Measurements from ENCODE around the gene IL12A. TPM values are rescaled to one million over a fixed set of nuclear protein-coding genes. Genes with fewer than 3 reads are reported as not detected.
A peak's percentile ranks its signal among the peaks of the same experiment; 100 is the strongest.

The IL12A gene
- 0.77 TPM for polyA plus RNA-seq (2012; ENCODE audit: insufficient read depth, insufficient read length)

GRCh38 chr3:159988617-159989271 lies at the start of gene IL12A:
IL12A (plus strand) TSS chr3:159988835.
- DNase-seq (ENCODE audit: low read depth, low spot score), result peak; percentile 11
- H3K4me3 ChIP-seq (ENCODE audit: low read length), result peak within 1 kb of the TSS; percentile 34

DNA sequence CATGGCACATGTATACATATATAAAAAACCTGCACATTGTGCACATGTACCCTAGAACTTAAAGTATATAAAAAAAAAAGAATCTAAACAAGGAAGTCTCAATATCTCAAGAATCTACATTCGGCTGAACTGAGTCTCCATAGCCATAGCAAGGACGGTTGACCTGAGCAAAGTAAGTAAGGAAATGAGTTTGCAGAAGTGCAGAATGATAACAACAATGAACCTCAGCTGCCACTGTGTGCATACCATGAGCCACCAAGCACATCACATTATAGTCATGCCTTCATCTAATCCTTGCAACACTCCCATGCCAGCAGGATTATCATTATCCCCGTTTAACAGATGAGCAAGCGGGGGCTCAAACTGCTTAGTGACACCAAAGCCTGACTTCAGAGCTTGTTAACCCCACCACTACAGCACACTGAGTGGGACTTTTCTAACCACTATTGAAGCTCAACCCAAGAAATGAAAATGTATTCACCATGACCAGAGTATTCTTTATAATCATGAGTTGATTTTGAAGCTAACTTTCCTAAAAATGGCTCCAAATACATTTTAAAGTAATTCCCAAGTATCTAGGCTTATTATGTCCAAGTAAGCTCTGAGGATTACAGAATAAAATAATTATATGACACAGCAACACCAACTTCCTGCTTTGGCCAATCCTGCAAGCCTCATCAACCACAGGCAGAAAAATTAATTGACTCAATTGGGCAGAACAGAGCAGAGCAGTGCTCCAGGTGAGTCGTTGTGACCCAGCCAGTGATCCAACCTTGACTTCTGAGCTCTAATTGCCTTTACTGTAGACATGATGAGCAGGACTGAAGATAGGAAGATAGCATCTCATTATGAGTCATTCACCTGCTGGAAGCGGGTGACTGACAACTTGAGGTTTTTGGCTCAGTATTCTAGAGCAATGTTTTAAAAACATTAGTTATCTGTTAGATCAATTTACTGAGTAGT lies 47.3 kb upstream of the IL12A start:
- no peak for DNase-seq (ENCODE audit: low read depth, low spot score)
- H3K4me3 ChIP-seq (ENCODE audit: low read length), result no peak overlapping the region

GRCh38 chr3:159944781-159945180 lies 43.9 kb upstream of the IL12A start:
- DNase-seq (ENCODE audit: low read depth, low spot score), result no peak
- H3K4me3 ChIP-seq (ENCODE audit: low read length), result no peak overlapping the region

DNA sequence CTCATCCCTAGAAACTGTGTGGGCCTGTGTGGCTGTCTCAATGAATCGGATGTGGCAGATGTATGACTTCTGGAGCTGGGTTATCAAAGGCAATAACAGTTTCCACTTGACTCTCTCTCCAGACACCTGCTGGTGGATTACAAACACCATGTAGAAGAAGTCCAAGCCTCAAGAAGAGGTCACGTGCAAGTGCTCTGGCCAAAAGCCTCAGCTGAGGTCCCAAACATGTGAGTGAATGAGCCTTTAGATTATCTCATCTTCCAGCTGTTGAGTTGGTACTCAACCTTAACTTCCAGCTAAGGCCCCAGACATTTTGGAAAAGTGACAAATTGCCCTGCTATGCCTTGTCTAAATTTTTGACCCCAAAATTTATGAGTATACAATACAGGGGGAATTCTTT lies 42.7 kb upstream of the IL12A start:
- H3K4me3 ChIP-seq (ENCODE audit: low read length), result no peak overlapping the region
- DNase-seq (ENCODE audit: low read depth, low spot score), result no peak

GRCh38 chr3:159947220-159947619 lies 41.4 kb upstream of the IL12A start:
- no peak for DNase-seq (ENCODE audit: low read depth, low spot score)
- no peak overlapping the region for H3K4me3 ChIP-seq (ENCODE audit: low read length)

DNA sequence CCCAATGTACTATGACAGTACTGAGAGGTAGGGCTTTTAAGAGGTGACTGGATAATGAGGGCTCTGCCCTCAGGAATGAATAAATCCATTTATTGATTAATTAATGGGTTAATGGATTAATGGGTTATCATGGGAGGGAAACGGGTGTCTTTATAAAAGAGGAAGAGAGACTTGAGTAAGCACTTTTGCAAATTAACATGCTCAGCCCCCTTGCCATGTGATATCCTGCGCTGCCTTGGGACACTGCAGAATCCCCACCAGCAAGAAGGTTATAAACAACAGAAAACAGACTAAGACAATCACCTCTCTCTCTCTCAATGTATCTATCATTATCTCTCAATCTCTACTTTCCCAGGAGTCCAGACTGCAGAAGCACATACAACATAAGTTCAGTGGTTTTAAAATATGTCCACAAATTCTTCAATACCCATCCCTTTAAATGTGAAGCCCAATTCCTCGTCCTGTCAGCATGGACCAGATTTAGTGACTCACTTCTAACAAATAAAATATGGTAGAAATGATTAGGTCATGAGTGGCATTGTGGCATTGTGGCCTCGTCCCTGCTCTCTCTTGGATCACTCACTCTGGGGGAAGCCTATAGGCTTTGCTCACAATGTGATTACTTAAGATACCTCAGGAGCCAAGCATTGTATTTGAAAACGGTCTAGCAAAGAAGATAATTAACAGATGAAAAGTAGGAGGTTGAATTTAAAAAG lies 40.0 kb upstream of the IL12A start:
- H3K4me3 ChIP-seq (ENCODE audit: low read length), result no peak overlapping the region
- DNase-seq (ENCODE audit: low read depth, low spot score), result no peak

GRCh38 chr3:159950156-159950898 lies 38.3 kb upstream of the IL12A start:
- H3K4me3 ChIP-seq (ENCODE audit: low read length), result no peak overlapping the region
- no peak for DNase-seq (ENCODE audit: low read depth, low spot score)

GRCh38 chr3:159951540-159951939 lies 37.1 kb upstream of the IL12A start:
- DNase-seq (ENCODE audit: low read depth, low spot score), result no peak

DNA sequence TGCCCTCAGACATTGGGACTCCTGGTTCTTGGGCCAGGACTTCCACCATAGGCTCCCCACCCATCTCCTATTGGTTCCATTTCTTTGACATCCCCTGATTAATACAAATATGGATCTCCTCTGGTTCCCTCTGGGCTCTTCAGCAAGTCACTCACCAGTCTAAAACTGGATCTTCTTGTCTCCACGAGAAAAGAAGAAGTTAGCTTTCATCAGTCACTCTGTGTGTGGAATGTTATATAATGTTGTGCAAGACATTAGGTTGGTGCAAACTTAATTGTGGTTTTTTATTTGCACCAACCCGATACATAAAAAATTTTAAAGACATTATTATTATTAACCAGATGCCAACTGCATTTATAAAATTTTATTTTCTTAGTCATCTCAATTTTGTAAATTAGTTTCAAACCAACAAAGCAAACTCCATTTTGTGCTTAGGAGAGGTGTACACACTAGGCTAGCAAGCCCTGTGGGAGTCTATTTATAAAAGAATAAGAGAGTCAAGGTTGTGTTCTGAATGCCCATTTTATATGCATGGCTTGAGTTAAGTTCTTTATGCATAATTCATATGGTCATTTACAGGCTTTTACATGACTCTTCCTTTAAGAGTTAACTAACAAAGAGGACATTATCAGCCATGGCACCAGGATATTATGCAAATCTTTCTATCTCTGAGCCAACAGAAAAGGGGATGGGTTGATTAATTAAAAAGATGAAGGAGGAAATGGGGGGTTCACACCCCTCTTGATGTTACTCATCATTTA lies 35.1 kb upstream of the IL12A start:
- DNase-seq (ENCODE audit: low read depth, low spot score), result no peak
- no peak overlapping the region for H3K4me3 ChIP-seq (ENCODE audit: low read length)

More at GRCh38 chr3:159951540-159951939, 37.1 kb upstream of the IL12A start:
- no peak overlapping the region for H3K4me3 ChIP-seq (ENCODE audit: low read length)

GRCh38 chr3:159960188-159961148 lies 28.2 kb upstream of the IL12A start:
- H3K4me3 ChIP-seq (ENCODE audit: low read length), result no peak overlapping the region
- DNase-seq (ENCODE audit: low read depth, low spot score), result no peak

DNA sequence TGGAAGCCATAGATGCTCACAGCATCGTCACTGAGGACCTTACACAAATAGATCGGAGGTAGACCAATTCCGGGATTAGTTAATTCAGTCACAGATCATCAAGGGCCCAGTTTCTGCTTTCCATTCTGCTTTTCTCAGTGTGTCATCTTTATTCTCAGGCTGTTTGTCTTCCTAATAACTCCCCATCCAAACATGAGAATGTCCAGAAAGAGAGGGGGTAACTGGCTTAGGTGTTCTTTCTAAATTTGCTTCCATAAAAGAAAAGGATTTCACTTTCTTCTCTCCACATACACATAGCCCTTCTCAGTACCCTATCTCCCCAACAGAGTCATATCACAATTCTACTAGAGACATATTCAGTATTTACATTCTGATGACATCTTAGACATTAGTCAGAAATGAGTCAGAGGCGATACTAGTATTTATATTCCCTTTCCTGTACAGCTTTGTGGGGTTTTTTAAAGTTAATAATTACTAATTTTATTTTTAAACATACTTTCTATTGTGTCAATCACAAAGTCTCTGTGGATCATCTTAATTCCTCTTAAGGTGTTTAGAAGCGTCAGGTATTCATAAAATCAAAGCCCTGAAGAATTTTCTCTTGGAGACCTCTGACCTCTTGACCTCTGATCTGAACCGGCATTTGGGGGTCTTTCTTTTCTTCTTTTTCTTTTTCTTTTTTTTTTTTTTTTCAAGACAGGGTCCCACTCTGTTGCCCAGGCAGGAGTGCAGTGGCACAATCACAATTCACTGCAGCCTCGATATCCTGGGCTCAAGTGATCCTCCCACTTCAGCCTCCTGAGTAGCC lies 24.3 kb upstream of the IL12A start:
- H3K4me3 ChIP-seq (ENCODE audit: low read length), result no peak overlapping the region
- DNase-seq (ENCODE audit: low read depth, low spot score), result no peak

GRCh38 chr3:159971311-159971710 lies 17.3 kb upstream of the IL12A start:
- DNase-seq (ENCODE audit: low read depth, low spot score), result no peak
- H3K4me3 ChIP-seq (ENCODE audit: low read length), result no peak overlapping the region

DNA sequence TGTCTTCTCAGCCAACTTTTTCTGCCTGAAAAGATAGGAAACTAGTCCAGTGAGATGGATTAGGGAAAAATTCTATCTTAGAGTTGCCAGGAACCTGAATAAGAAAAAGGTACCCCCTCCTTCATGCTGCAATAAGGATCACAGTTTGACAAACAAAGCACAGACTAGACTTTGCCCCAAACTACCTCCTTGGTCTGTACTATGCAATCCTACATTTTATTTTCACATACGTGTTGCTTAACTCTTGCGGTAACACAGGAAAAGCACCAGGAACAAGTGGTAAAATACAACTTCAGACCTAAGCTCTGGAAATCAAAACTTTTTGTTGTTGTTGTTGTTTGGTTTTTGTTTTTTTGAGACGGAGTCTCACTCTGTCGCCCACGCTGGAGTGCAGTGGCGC lies 11.3 kb upstream of the IL12A start:
- no peak overlapping the region for H3K4me3 ChIP-seq (ENCODE audit: low read length)
- DNase-seq (ENCODE audit: low read depth, low spot score), result no peak

- no peak overlapping the region for H3K4me3 ChIP-seq (ENCODE audit: low read length)
- DNase-seq (ENCODE audit: low read depth, low spot score), result no peak
Measured at GRCh38 chr3:159978353-159978752, 10.3 kb upstream of the IL12A start.

DNA sequence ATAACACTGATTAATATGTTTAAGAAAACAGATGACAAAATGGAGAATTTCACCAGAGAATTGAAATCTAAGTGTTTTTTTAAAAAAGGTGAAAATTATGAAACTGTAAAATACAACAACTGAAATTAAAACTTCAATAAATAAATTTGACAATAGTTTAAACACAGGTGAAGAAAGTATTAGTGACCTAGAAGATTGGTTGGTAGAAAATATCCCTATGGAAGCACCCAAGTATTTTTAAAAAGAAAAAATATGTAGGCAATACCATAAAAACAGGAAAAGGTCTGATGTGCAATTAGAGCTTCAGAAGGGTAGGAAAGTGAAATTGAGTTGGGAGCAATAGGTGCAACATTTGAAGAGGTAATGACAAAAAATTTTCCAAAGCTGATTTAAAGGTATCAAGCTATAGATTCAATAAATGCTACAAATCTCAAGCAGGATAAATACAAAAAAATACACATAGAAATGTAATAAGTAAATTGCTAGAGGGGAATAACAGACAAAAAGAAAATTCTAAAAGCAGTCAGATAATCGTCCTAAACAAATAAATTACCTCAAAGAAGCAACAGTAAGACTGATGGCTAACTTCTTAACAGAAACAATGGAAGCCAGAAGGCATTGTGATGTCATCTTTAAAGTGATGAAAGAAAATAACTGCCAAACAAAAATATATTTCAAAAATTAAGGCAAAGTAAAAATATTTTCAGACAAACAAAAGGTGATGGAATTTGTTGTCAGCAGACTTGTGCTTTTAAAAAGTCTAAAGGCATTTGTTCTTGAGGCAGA lies 9.5 kb upstream of the IL12A start:
- no peak overlapping the region for H3K4me3 ChIP-seq (ENCODE audit: low read length)
- DNase-seq (ENCODE audit: low read depth, low spot score), result no peak

GRCh38 chr3:159982442-159982974 lies 6.1 kb upstream of the IL12A start:
- H3K4me3 ChIP-seq (ENCODE audit: low read length), result no peak overlapping the region

More at GRCh38 chr3:159982442-159982974, 6.1 kb upstream of the IL12A start:
- no peak for DNase-seq (ENCODE audit: low read depth, low spot score)
